ENCODE measurements around the gene CAMTA1.
"Not testable (repeated sequence)": the region's sequence is repeated elsewhere in the genome, so short reads cannot be mapped to it uniquely, and the experiment has no call there.

Gene CAMTA1

DNA sequence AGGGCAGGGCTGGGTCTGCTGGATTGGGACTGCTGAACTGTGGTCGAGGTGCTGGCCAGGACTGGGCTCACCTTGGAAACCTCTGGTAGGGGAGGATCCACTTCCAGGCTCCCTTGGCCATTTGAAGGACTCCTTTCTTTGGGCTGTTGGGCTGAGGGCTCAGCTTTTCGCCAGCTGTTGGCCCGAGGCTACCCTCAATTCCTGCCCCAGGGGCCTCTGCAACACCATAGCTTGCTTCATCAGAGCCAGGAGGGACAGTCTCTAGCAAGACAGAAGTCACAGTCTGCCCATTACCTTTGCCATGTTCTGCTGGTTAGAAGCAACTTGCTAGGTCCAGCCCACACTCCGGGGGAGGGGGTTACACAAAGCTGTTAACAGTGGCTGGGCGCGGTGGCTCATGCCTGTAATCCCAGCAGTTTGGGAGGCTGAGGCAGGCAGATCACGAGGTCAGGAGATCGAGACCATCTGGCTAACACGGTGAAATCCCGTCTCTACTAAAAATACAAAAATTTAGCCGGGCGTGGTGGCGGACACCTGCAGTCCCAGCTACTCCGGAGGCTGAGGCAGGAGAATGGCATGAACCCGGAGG, 25.0 kb downstream of the CAMTA1 start:
- FAIRE-seq: not testable (repeated sequence)

DNA sequence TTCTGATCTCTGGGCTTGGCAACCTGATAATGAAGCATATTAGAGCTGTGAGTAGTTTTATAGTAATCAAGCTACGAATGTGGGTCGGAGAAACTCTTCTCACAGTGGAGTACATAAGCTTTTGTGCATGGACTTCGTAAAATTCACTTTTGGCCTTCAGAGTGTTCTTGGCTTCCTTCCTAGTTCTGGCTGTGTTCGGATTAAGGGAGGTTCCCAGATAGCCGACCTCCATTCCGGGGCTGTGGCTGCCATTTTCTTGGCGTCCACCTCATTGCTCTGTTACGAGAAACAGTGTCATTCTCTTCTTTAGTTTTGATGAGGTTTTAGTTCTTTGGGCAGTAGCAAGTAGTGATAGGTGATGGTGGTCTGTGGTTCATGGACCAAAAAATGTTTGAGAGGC, 26.3 kb downstream of the CAMTA1 start:
- no peak for FAIRE-seq

GRCh38 chr1:6813165-6813564, 27.9 kb downstream of the CAMTA1 start:
- no peak for FAIRE-seq

DNA sequence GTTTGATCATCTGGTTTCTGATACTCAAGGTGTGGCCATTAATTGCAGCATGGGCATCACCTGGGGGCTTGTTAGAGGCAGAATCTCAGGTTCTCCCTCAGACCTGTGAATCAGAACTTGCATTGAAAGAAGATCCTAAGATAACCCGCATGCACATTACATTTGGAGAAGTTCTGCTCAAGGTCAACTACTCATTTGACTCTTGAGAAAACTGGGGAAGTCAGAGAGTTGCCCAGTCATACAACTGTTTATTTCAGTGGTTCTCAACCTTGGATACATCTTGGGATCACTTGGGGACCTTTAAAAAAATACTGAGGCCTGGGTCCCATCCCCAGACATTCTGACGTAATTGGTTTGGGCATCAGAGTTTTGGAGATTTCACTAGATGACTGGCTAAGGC, 30.5 kb downstream of the CAMTA1 start:
- no peak for FAIRE-seq

- FAIRE-seq: no peak
These were observed 34.2 kb downstream of the CAMTA1 start for GRCh38 chr1:6819246-6820040.

- FAIRE-seq: no peak
These were observed 35.6 kb downstream of the CAMTA1 start for GRCh38 chr1:6820899-6821298.

- no peak for FAIRE-seq
These were observed 37.5 kb downstream of the CAMTA1 start for GRCh38 chr1:6822530-6823359.

DNA sequence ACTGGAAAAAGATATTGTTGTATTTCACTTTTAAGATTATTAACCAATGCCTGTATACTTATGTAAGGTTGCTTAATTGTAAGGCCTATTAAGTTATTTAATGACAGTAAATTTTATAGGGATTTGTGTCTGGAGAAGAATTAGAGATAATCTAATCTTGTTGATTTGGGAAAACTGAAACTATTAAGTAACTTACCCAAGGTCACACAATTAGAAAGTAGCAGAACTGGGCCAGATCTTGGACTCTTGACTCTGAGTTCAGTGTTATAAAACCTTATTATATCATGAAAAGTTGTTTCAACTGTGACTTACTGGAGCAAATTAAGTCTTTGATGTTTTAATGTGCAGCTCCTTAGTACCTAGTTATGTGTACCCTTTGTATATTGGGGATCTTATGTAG, 38.5 kb downstream of the CAMTA1 start:
- FAIRE-seq: no peak

DNA sequence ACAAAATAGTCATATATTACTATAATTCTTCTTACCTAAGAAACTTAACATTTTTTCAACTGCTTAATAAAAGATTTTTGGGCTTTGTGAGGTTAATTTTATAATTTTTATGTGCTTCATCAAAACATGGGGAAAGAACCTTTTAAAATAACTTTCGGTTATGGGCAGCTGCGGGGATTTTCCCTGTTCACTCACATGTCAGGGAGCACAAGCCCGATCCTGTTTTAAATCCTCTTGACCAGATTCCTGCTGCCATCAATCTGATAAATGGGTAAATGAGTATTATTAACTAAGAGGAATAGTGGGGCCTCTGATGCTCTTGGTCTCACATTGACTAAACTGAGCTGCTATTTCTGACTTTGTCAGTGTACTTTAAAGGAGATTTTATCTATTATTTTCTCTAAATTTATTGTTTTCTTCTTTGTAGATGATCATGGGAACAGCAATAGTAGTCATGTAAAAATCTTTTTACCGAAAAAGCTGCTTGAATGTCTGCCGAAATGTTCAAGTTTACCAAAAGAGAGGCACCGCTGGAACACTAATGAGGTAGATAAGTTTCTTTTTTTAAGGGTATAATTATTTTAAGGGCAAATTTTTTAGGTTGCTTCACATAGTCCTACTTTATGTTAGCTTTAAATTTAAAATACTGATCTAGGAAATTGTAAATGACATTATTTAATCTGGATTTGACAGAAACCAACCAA, 39.6 kb downstream of the CAMTA1 start:
- FAIRE-seq: no peak

- no peak for FAIRE-seq
These were observed 40.6 kb downstream of the CAMTA1 start for GRCh38 chr1:6825828-6826227.

DNA sequence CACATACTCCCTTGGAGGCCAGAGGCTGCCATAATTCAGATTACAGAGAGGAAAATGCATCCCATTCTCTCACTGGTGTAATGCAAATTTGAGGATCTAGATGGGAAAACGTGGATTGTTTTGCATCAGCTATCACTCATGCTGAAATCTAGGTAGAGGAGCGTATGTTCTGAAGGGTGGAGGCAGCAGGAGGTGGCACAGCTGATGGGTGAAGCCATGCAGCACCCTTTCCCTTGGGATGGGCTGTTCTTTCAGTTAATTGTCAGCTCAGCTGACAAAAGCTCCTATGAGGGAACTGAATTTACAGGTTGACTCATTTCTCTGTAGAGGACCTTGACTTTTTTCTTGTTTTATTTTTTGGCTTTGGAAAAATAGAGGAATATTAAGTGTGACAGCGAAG, 41.8 kb downstream of the CAMTA1 start:
- no peak for FAIRE-seq

DNA sequence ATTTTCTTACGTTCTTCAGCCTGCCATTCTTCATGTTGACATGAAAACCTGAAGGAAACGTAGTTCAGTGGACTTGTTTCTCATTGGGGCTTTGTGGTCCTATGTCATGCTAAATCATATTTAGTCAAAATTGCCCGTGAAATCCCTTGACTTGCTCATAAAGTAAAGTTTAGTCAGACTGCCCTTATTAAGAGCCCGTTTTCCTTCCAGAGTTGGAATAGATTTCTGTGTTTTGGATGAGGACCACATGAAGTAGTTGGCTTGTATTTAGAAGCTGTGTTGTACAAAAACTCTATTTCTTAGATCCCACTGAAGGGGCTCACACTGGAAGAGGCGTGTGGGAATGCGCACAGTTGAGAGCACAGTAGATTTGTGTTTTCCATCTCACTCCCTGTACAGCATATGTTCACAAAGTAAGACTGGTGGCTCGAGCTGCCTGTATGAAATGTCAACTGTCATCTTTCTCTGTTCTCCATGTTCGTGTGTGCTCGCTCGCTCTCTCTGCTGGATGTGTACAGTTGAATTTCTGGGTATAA, 42.4 kb downstream of the CAMTA1 start:
- no peak for FAIRE-seq

GRCh38 chr1:6831366-6831765, 46.1 kb downstream of the CAMTA1 start:
- peak; percentile 35 for FAIRE-seq

GRCh38 chr1:6832006-6832405, 46.8 kb downstream of the CAMTA1 start:
- FAIRE-seq: not testable (repeated sequence)

DNA sequence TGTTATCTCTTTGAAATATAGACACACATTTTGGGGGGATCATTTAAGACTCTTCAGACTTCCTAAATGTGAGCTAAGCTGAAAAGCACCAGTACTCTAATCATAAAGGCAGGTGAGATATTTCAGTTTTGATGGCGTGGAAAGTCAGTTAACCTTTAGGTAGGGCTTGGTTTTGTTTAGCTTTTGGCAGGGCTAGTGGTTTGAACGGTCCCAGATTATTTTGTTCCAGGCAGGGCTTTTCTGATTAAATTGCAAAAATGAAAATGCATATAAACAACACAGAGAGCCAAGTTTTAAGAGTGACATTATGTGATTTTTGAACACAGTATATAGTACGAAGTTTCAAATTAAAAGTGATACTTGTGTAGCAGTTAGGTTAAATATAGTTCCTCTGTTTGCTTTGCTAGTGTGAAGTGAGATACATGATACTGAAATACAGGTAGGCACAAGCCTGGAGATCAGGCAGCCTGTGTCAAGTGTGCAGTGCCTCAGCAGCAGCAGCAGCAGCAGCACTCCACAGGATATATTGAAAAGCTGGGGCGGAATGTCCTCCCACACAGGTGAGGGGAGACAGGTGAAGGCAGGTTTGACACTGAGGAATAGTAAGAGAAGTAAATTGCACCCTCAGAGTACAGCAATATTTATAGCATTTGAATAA, 47.4 kb downstream of the CAMTA1 start:
- no peak for FAIRE-seq

DNA sequence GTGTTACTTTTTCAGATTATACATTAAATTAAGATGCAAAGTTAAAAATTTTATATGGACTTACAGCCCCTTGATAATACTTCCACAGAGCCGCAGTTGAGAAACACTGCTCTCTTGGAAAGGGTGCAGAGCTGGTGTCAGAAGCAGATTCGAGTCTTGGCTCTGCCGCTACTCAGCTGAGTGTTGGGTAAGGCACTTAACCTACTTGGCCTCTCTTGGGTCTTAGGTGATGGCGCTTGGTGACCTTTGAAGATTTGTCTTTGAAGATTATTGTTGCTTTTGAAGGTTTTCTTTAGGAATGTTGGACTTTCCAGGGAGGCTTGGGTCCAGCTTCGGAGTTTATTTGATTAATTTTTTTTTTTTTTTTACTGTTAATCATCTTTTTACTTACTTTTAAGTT, 48.5 kb downstream of the CAMTA1 start:
- FAIRE-seq: no peak

DNA sequence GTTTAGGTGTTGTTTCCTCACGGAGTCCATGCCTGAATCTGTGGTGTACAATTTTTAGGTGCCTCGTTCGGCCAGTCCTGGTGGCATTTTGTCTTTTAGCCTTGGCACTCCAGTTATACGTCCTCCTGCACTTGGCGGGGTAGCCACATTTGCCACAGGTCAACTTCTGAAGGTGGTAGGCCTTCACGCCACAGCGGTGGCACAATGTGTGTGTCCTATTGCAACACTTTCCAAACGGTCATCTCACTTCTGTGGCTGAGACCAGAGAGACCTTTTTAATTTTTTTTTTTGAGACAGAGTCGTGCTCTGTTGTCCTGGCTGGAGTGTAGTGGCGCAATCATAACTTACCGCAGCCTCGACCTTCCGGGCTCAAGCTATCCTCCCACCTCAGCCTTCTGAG, 49.1 kb downstream of the CAMTA1 start:
- FAIRE-seq: no peak

GRCh38 chr1:6835139-6835538, 49.9 kb downstream of the CAMTA1 start:
- no peak for FAIRE-seq

GRCh38 chr1:6842301-6842700, 57.0 kb downstream of the CAMTA1 start:
- FAIRE-seq: no peak

GRCh38 chr1:6845786-6846185, 60.5 kb downstream of the CAMTA1 start:
- not testable (repeated sequence) for FAIRE-seq

- no peak for FAIRE-seq
These were observed 63.6 kb downstream of the CAMTA1 start for GRCh38 chr1:6848816-6849215.

GRCh38 chr1:6850537-6850936, 65.3 kb downstream of the CAMTA1 start:
- no peak for FAIRE-seq

Measured in endometrium (tissue), 2 donors.